Measurements from ENCODE around the gene ARHGAP36. TPM values are rescaled to one million over a fixed set of nuclear protein-coding genes. Genes with fewer than 3 reads are reported as not detected.
A peak's percentile ranks its signal among the peaks of the same experiment; 100 is the strongest.

ARHGAP36 gene, protein sequence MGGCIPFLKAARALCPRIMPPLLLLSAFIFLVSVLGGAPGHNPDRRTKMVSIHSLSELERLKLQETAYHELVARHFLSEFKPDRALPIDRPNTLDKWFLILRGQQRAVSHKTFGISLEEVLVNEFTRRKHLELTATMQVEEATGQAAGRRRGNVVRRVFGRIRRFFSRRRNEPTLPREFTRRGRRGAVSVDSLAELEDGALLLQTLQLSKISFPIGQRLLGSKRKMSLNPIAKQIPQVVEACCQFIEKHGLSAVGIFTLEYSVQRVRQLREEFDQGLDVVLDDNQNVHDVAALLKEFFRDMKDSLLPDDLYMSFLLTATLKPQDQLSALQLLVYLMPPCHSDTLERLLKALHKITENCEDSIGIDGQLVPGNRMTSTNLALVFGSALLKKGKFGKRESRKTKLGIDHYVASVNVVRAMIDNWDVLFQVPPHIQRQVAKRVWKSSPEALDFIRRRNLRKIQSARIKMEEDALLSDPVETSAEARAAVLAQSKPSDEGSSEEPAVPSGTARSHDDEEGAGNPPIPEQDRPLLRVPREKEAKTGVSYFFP
- polyA plus RNA-seq (2011; rRNA removed), result not detected in 2 replicates
- polyA plus RNA-seq (2012; cell fraction: cytosol; rRNA removed), result not detected in 2 replicates
- polyA plus RNA-seq (2012; cell fraction: nucleus; rRNA removed), result not detected in 2 replicates
- polyA plus RNA-seq (2017; fragmentation: RNase III; extraction: RNeasy Plus Mini Kit Qiagen cat#74134 plus additional on column Dnase treatment), result not detected in 3 replicates
- not detected in 2 replicates for polyA minus RNA-seq (2011; rRNA and poly(A)+ RNA removed)

DNA sequence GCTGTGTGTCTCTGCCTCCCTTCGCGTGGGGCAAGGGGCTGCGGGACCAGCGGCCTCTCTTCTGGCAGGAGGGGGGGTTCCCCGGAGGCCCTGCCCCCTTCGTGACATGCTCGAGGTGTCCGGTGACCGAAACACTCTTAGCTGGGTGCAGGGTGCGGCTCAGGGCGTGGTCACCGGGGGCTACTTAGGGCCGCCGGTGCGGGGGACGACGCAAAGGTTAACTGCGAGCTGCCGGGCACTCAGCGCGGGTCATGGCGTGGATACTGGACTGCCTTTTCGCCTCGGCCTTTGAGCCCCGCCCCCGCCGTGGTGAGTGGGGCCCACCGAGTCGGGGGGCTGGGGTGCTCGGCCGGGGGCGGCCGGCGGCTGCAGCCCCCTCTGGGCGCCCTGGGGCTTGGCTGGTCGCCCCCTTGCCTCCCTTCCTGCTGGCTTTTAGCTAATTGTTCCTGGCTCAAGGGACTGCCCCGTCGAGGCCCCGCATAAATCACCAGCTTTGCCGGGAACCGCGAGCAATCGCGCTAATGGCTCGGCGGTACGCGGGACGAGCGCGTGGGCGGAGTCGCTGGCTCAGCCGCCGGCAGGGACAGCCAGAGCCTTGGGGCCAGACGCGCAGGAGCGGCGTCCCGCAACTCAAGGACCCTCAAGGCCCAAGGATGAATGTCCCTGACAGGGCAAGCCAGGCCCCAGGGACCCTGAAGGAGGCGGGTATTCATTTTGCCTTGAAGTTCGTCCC lies at the start of gene ARHGAP36:
TSS of gene ARHGAP36 (plus strand) at position 211 of the 733 bp plus-strand sequence. CDS start 23,320 bp downstream, outside the sequence.
- Histone ChIP-seq H3K4me2 (peak within 1 kb of the TSS; percentile 47), H3K4me1 (no peaks in the 10 kb centered on the region), H3K9me3 (no peaks in the 10 kb centered on the region), H3K27ac (no peak within 1 kb of the TSS), H3K4me3 (peak within 1 kb of the TSS; percentile 19; the same call in 1 of the 3 replicates)
- FAIRE-seq (no peak), DNase-seq (ENCODE audit: low read depth in 1 of 2, low spot score in 1 of 2) (no peak), ATAC-seq (no peak)
- TF ChIP-seq SMC3 (IDR thresholded peaks at IDR 0.05) (no peak), CBX8 (IDR thresholded peaks at IDR 0.05) (no peak)
- TF ChIP-seq, protein P1, sequence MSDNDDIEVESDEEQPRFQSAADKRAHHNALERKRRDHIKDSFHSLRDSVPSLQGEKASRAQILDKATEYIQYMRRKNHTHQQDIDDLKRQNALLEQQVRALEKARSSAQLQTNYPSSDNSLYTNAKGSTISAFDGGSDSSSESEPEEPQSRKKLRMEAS (IDR thresholded peaks at IDR 0.05), result no peak
- WGBS (ENCODE audit: missing lambda C conversion rate), result 44% methylated on average over 1 of the region's 62 CpGs
- ChIA-PET POLR2A (no interaction called here), CTCF (no interaction called here)

DNA sequence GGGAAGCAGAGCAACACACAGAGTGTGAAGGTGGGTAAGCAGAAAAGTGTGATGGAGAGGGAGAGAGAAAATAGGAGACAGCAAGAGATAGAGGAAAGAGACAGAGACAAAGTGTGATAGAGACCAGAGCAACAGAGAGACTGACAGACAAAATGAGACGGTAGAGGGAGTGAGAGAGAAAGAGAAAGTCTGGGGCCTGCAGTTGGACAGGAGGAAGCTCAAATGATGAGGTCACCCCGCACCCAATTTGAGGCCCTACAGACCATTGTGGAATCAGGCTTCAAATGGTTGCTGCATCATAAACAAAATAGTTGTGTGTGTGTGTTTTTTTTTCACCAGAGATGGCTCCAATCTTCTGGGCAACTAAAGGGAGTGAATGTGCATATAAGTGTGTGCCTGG lies 48.0 kb upstream of the ARHGAP36 start:
- ATAC-seq (no peak), FAIRE-seq (no peak), DNase-seq (ENCODE audit: low read depth in 1 of 2, low spot score in 1 of 2) (no peak)
- Histone ChIP-seq H3K4me1 (no peaks in the 10 kb centered on the region), H3K4me2 (no peak overlapping the region), H3K27ac (no peak overlapping the region), H3K4me3 (no peak overlapping the region), H3K9me3 (no peaks in the 10 kb centered on the region)
- ChIA-PET CTCF (interaction anchor here (0.8 kb wide), 1 partner anchor 11 kb away, joined by 3 read pairs; no protein-coding TSS in a partner anchor), POLR2A (no interaction called here)
- WGBS (ENCODE audit: missing lambda C conversion rate), result 4% methylated on average over 2 of the region's 2 CpGs
- TF ChIP-seq RAD21 (conservative IDR thresholded peaks at IDR 0.05 in 1 of 2, IDR thresholded peaks at IDR 0.05 in 1 of 2) (no peak), SMC3 (IDR thresholded peaks at IDR 0.05) (no peak), NPAS2 (CRISPR knock-in tag; IDR thresholded peaks at IDR 0.05; ENCODE audit: borderline replicate concordance) (no peak), HDAC2 (IDR thresholded peaks at IDR 0.05) (no peak), RFX5 (IDR thresholded peaks at IDR 0.05) (no peak), SREBF2 (IDR thresholded peaks at IDR 0.05) (no peak), RARB (CRISPR knock-in tag; IDR thresholded peaks at IDR 0.05) (no peak), CBX2 (IDR thresholded peaks at IDR 0.05; ENCODE audit: borderline replicate concordance, low read depth) (no peak), ZFP36 (IDR thresholded peaks at IDR 0.05; ENCODE audit: borderline replicate concordance, partially characterized antibody) (no peak), FOSB (CRISPR knock-in tag; IDR thresholded peaks at IDR 0.05) (no peak)
- TF ChIP-seq, protein P2, sequence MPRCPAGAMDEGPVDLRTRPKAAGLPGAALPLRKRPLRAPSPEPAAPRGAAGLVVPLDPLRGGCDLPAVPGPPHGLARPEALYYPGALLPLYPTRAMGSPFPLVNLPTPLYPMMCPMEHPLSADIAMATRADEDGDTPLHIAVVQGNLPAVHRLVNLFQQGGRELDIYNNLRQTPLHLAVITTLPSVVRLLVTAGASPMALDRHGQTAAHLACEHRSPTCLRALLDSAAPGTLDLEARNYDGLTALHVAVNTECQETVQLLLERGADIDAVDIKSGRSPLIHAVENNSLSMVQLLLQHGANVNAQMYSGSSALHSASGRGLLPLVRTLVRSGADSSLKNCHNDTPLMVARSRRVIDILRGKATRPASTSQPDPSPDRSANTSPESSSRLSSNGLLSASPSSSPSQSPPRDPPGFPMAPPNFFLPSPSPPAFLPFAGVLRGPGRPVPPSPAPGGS (IDR thresholded peaks at IDR 0.05), result no peak
- TF ChIP-seq, protein P1 (IDR thresholded peaks at IDR 0.05), result no peak
- TF ChIP-seq, protein P3, sequence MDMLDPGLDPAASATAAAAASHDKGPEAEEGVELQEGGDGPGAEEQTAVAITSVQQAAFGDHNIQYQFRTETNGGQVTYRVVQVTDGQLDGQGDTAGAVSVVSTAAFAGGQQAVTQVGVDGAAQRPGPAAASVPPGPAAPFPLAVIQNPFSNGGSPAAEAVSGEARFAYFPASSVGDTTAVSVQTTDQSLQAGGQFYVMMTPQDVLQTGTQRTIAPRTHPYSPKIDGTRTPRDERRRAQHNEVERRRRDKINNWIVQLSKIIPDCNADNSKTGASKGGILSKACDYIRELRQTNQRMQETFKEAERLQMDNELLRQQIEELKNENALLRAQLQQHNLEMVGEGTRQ (IDR thresholded peaks at IDR 0.05), result no peak

DNA sequence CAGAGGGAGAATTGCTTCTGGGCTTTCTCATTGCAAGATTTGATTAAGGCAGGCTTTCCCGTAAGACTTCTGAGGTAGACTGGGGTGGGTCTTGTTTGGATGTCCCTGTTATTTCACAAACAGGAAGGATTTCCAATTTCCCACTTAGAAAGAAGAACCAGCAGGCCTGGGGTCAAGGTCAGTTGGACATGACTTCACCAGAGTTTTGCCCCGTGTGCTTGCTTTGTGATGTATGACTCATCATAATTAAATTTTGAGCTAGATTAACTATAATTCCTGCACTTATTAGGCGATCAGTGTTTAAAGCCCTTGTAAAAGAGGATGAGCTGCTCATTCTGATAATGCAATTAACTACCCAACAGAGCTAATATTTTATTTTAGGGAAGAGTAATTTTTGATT lies 32.8 kb upstream of the ARHGAP36 start:
- ChIA-PET CTCF (no interaction called here), POLR2A (no interaction called here)
- no peak for TF ChIP-seq MAFK (IDR thresholded peaks at IDR 0.05; ENCODE audit: partially characterized antibody)
- no peak for TF ChIP-seq FOSL2 (IDR thresholded peaks at IDR 0.05)
- 0 out of 2 replicates have a peak, but pooled peaks have one; percentile 28 for TF ChIP-seq FOSL2 (CRISPR knock-in tag; IDR thresholded peaks at IDR 0.05)
- TF ChIP-seq KDM5A (IDR thresholded peaks at IDR 0.05), result no peak
- TF ChIP-seq, protein P1 (IDR thresholded peaks at IDR 0.05), result no peak
- H3K27ac ChIP-seq, result no peak overlapping the region
- 13% methylated on average over 3 of the region's 3 CpGs for WGBS (ENCODE audit: missing lambda C conversion rate)
- no peak overlapping the region for H3K4me2 ChIP-seq
- H3K4me1 ChIP-seq, result no peaks in the 10 kb centered on the region
- no peaks in the 10 kb centered on the region for H3K9me3 ChIP-seq
- DNase-seq (ENCODE audit: low read depth in 1 of 2, low spot score in 1 of 2), result no peak
- ATAC-seq, result no peak
- no peak overlapping the region for H3K4me3 ChIP-seq
- no peak for FAIRE-seq

Data from A549 (cell line).